CD4-positive, alpha-beta T cell treated with Interferon alpha-2 for 1 hour (primary cell): ENCODE results near the gene SMURF1.

ENCODE experiments used
- DNase-seq, 2 donors: peaks; one replicate each; pipeline ENCODE4 v3.0.0-alpha.2; 2020 to 2022

The SMURF1 gene

GRCh38 chr7:99001482-99002147 lies 142.3 kb downstream of the SMURF1 start:
- no peak for DNase-seq

DNA sequence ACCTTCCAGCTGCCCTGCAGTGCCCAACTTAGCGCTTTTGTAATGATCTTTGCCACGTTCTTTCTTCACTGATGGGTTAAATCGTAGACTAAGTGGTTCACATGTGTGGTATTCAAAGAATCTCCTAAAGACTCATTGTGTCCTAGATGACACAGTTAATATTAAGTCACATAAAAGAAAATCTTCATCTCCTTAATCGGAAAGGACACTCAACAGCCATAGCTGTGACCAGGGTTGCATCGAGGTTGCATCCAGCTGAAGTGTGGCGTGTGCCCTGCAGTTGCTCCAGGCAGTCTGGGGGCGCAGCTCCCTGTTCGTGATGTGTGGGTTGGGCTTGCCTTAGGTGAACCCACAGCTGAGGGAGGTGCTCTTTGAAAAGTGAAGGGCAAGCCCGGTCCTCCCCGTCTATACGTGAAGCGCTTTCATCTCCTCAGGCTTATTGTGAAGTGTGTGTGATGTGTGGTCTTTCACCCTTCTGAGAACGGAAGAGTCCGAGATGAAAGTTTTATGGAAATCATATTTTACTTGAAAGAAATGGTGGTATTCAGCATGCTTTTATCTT lies 142.9 kb downstream of the SMURF1 start:
- no peak for DNase-seq

GRCh38 chr7:99000196-99000903 lies 143.6 kb downstream of the SMURF1 start:
- no peak for DNase-seq

GRCh38 chr7:98998821-98999725 lies 144.8 kb downstream of the SMURF1 start:
- no peak for DNase-seq

DNA sequence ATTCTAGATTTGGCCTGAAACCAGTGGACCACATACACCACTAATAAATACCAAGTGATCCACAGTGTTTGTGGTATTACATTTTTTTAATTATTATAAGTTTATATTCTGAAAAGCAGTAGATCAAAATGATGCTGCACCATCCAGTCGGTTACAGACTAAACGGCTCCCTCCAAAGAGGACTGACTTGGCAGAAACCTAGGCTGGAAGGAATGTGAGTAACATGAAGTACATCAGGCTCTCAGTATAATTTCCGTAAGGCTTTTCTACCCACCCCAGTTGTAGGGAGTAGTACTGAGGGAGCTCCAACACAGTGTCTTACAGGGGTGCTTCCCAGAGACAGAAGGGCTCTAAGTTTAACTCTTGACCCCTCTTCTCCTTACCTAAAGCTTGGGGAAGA lies 146.1 kb downstream of the SMURF1 start:
- no peak for DNase-seq

DNA sequence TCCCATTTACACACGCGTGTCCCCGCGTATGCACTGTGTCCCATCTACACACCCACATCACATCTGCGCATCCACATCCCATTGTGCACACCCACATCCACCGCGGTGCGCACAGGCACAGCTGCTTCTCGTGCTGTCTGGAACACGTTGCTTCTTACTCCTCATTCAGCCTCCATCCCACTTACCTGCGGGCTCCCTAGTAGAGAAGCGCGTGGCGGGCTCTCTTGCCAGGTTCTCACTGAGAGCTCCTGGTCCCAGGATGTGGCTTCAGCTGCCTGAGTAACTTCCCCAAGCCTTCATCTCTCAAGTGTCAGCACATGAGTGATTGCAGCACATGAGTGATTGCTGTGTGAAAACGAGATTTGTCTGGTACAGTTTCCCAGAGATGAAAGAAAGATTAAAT lies 147.8 kb downstream of the SMURF1 start:
- DNase-seq = no peak

GRCh38 chr7:98995523-98996149 lies 148.3 kb downstream of the SMURF1 start:
- DNase-seq = no peak

DNA sequence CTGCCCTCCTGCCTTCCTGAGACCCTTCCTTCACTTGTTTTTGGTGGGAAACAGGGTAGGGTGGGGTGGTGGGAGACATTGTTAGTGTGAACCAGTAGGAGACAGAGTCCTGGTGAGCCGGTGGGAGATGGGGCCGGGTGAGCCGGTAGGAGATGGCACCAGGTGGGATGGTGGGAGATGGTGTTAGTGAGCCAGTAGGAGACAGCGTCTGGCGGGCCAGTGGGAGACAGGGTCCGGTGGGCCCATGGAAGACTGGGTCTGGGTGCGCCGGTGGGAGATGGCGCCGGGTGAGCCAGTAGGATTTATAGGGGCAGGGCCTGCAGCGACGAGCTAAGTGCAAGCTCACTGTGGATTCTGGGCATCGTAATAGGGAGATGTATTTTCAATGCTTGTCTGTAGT lies 148.8 kb downstream of the SMURF1 start:
- no peak for DNase-seq

- no peak for DNase-seq
Observed at GRCh38 chr7:98994046-98994944, 149.6 kb downstream of the SMURF1 start.

GRCh38 chr7:98993024-98993897 lies 150.6 kb downstream of the SMURF1 start:
- no peak for DNase-seq

DNA sequence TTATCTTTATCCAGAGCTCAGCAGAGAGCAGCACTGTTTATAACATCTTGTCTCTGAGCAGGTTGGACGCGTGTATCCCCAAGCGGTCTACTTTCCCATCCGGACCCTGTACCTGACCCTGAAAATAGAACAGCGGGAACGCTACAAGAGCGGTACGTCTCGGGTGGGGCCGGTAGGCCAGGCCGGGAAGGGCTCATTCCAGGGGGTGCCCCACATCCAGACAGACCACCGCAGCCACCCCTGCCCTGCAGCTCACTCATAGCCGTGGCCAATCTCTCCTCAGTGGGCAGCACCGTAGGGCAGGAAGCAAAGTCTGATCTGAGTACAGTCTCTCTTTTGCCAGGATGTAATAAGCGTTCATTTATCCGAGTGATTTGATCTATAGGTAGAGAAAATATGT lies 151.8 kb downstream of the SMURF1 start:
- DNase-seq = no peak

DNA sequence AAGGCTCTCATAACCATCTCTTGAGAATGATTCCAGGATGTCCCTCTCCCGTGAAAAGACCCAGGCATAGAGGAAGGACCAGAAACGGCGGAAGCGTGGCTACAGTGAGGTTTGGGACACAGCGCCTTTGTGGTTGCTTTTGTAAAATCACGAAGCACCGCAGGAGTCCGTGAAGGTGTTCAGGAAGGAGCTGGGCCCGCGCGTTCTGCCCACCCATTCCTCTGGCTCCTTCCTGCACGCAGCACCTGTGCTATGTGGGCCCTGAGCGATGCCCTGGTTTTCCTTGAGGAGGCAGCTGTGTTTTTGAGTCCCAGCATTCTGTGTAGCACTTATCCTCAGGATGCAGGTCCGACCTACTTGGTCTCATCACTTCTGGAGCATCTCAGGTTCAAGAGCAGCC lies 152.8 kb downstream of the SMURF1 start:
- DNase-seq = no peak

GRCh38 chr7:98990356-98990755 lies 153.6 kb downstream of the SMURF1 start:
- DNase-seq = no peak

DNA sequence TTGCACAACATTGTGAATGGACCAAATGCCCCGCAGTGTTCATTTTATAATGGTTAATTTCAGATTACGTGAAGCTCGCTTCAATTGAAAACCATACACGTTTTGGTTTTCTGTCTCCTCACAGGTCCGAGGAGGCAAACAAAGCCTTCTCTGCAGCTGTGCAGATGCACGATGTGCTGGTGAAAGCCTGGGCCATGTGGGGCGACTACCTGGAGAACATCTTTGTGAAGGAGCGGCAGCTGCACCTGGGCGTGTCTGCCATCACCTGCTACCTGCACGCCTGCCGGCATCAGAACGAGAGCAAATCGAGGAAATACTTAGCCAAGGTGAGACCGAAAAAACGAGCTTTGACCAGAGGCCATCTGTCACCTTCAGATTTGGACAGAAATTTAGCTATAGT lies 155.3 kb downstream of the SMURF1 start:
- no peak for DNase-seq

- no peak for DNase-seq
Observed at GRCh38 chr7:98985945-98986344, 158.0 kb downstream of the SMURF1 start.

DNA sequence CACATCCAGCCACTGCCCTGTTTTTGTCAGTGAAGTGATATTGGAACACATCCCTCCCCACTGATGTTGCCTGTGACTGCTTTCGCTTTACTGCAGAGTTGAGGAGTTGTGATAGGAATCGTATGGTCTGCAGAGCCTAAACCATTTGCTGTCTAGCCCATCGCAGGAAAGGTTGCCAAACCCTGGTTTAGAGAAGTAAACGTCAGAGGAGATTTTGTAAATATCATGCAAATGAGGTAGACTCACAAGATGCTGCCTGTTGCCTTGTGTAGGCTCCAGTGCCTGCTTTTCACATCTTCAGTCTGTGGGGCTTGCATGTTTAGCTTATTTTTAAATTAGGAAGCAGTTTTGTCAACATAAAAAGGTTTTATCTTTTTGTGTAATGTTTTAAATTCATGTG lies 158.5 kb downstream of the SMURF1 start:
- no peak for DNase-seq

GRCh38 chr7:98984126-98984525 lies 159.8 kb downstream of the SMURF1 start:
- DNase-seq = no peak

- DNase-seq = no peak
Observed at GRCh38 chr7:98982686-98983085, 161.2 kb downstream of the SMURF1 start.

GRCh38 chr7:98981701-98982100 lies 162.2 kb downstream of the SMURF1 start:
- DNase-seq = no peak

- DNase-seq = no peak
Observed at GRCh38 chr7:98978672-98979071, 165.2 kb downstream of the SMURF1 start.
